ENCODE data around the gene RNF144B.

GRCh38 chr6:18371656-18372055 is 15.5 kb upstream of the RNF144B start:
- no peak for TF ChIP-seq POLR2A (IDR thresholded peaks at IDR 0.05; ENCODE audit: low read depth, low read length)
- no peak for TF ChIP-seq TAF1 (IDR thresholded peaks at IDR 0.05; ENCODE audit: borderline replicate concordance, low read depth, low read length)

All from GM12892 (cell line).